ENCODE results near the gene ST3GAL3. TPM values are rescaled to one million over a fixed set of nuclear protein-coding genes. Genes with fewer than 3 reads are reported as not detected.

Gene ST3GAL3
- total and polyA plus RNA-seq, 2 of the 13 experiments (the other 11 are each of a cell fraction or from before 2014, with no cell fraction given) = 5.1 to 8.1 TPM

- Histone ChIP-seq H2AFZ (ENCODE audit: low read length) (no peak overlapping the region), H3K4me1 (ENCODE audit: insufficient read depth, low read length) (no peaks in the 10 kb centered on the region), H3K4me2 (ENCODE audit: low read depth, low read length) (no peak overlapping the region), H3K9ac (ENCODE audit: insufficient read depth, low read depth, low read length) (no peak overlapping the region), H3K27me3 (ENCODE audit: control insufficient read depth in 1 of 2, insufficient read depth in 2 of 2, low read length in 2 of 2) (no peaks in the 10 kb centered on the region), H3K79me2 (ENCODE audit: insufficient read depth, low read length) (no peaks in the 10 kb centered on the region), H4K20me1 (ENCODE audit: insufficient read depth, low read length) (no peaks in the 10 kb centered on the region), H3K9me3 (ENCODE audit: low read length) (no peaks in the 10 kb centered on the region), H3K27ac (ENCODE audit: extremely low read length, insufficient read depth, low read length) (no peak overlapping the region), H3K4me3 (replicated peaks in 1 of 3; ENCODE audit: insufficient read depth in 1 of 3, low read depth in 2 of 3, low read length in 3 of 3) (no peak overlapping the region), H3K36me3 (replicated peaks in 1 of 2; ENCODE audit: control insufficient read depth in 1 of 2, insufficient read depth in 2 of 2, low read length in 2 of 2) (peaks cover 0 to 3% of the 10 kb centered on the region in 2 experiments; a peak in 4 of 5 replicates)
- CTCF ChIA-PET (ENCODE audit: low intra/inter-chr PET ratio, low total read pairs) = no interaction called here
- FAIRE-seq (peak; percentile 50), ATAC-seq (peak; percentile 44), DNase-seq (ENCODE audit: low spot score) (peak; percentile 27)
- BruUV-seq (replicated peaks) = no TSS peak
- in situ Hi-C loops (cut with HindIII; ENCODE audit: extremely low pct_ligation_motif_present, low pct_unique_long_range_greater_than_20kb) (no loop called here), intact Hi-C loops (cut with micrococcal nuclease; ENCODE audit: unreplicated experiment) (no loop called here)
- WGBS (ENCODE audit: low lambda C conversion rate) = 0% methylated on average over 1 of the region's 2 CpGs
- TF ChIP-seq STAT5B (CRISPR knock-in tag; IDR thresholded peaks at IDR 0.05) (no peak), FOSL1 (CRISPR knock-in tag; IDR thresholded peaks at IDR 0.05; ENCODE audit: borderline replicate concordance) (no peak), CAMTA2 (CRISPR knock-in tag; IDR thresholded peaks at IDR 0.05; ENCODE audit: borderline replicate concordance) (no peak), SAP130 (CRISPR knock-in tag; IDR thresholded peaks at IDR 0.05; ENCODE audit: low read depth) (no peak), SRSF4 (IDR thresholded peaks at IDR 0.05; ENCODE audit: low read depth, low read length, poor library complexity, severe bottlenecking) (no peak), PREB (CRISPR knock-in tag; IDR thresholded peaks at IDR 0.05) (no peak), ZNF292 (CRISPR knock-in tag; IDR thresholded peaks at IDR 0.05; ENCODE audit: borderline replicate concordance, low read depth) (no peak), ZNF572 (CRISPR knock-in tag; IDR thresholded peaks at IDR 0.05) (no peak), MTA3 (CRISPR knock-in tag; IDR thresholded peaks at IDR 0.05) (no peak), ZNF749 (CRISPR knock-in tag; IDR thresholded peaks at IDR 0.05; ENCODE audit: borderline replicate concordance) (no peak), ZNF512 (CRISPR knock-in tag; IDR thresholded peaks at IDR 0.05) (no peak), TAF1 (CRISPR knock-in tag; IDR thresholded peaks at IDR 0.05) (no peak), RBFOX2 (IDR thresholded peaks at IDR 0.05; ENCODE audit: low read depth, low read length) (no peak), ZMYM3 (CRISPR knock-in tag; IDR thresholded peaks at IDR 0.05) (no peak), ZNF557 (CRISPR knock-in tag; IDR thresholded peaks at IDR 0.05) (no peak), TAF15 (IDR thresholded peaks at IDR 0.05; ENCODE audit: low read depth, low read length, poor library complexity, severe bottlenecking) (no peak), ZNF225 (CRISPR knock-in tag; IDR thresholded peaks at IDR 0.05) (no peak)
- TF ChIP-seq, protein P1, sequence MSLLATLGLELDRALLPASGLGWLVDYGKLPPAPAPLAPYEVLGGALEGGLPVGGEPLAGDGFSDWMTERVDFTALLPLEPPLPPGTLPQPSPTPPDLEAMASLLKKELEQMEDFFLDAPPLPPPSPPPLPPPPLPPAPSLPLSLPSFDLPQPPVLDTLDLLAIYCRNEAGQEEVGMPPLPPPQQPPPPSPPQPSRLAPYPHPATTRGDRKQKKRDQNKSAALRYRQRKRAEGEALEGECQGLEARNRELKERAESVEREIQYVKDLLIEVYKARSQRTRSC (CRISPR knock-in tag; IDR thresholded peaks at IDR 0.05; ENCODE audit: low read depth) = no peak
- POLR2A ChIA-PET = no interaction called here
These were observed 151.0 kb downstream of the ST3GAL3 start for GRCh38 chr1:43858324-43858723.

Measured in HepG2 (cell line).